Ishikawa (cell line): ENCODE data around the gene LRGUK.

ENCODE experiments used
- CEBPB ChIP-seq: IDR thresholded peaks from 2 replicates; pipeline ENCODE4 v1.6.1; 2012
- CREB1 ChIP-seq: IDR thresholded peaks from 2 replicates; pipeline ENCODE4 v1.6.1; 2012; ENCODE audit warnings: low read depth
- EGR1 ChIP-seq: IDR thresholded peaks from 2 replicates; pipeline ENCODE4 v1.6.1; 2012
- EP300 ChIP-seq: IDR thresholded peaks from 2 replicates; pipeline ENCODE4 v1.6.1; 2012; ENCODE audit warnings: borderline replicate concordance
- FOXM1 ChIP-seq: IDR thresholded peaks from 2 replicates; pipeline ENCODE4 v1.6.1; 2012; ENCODE audit warnings: low read depth, borderline replicate concordance
- NFIC ChIP-seq: IDR thresholded peaks from 2 replicates; pipeline ENCODE4 v1.6.1; 2012
- RAD21 ChIP-seq: IDR thresholded peaks from 2 replicates; pipeline ENCODE4 v1.6.1; 2012; ENCODE audit warnings: low read depth
- TAF1 ChIP-seq: IDR thresholded peaks from 2 replicates; pipeline ENCODE4 v1.6.1; 2012; ENCODE audit warnings: low read depth, mild to moderate bottlenecking
- TCF12 ChIP-seq: IDR thresholded peaks from 2 replicates; pipeline ENCODE4 v1.6.1; 2012; ENCODE audit warnings: low read depth
- TEAD4 ChIP-seq: IDR thresholded peaks from 2 replicates; pipeline ENCODE4 v1.6.1; 2012
- YY1 ChIP-seq: IDR thresholded peaks from 2 replicates; pipeline ENCODE4 v1.6.1; 2012; ENCODE audit warnings: low read depth
- ZBTB7A ChIP-seq: IDR thresholded peaks from 2 replicates; pipeline ENCODE4 v1.6.1; 2012; ENCODE audit warnings: low read depth
- TF ChIP-seq, protein P1 (sequence below): IDR thresholded peaks from 2 replicates; pipeline ENCODE4 v1.6.1; 2012
- TF ChIP-seq, protein P2 (sequence below): IDR thresholded peaks from 2 replicates; pipeline ENCODE4 v1.6.1; 2012
- TF ChIP-seq, protein P3 (sequence below): IDR thresholded peaks from 2 replicates; pipeline ENCODE4 v1.6.1; 2012; ENCODE audit warnings: low read depth, mild to moderate bottlenecking

The LRGUK gene

DNA sequence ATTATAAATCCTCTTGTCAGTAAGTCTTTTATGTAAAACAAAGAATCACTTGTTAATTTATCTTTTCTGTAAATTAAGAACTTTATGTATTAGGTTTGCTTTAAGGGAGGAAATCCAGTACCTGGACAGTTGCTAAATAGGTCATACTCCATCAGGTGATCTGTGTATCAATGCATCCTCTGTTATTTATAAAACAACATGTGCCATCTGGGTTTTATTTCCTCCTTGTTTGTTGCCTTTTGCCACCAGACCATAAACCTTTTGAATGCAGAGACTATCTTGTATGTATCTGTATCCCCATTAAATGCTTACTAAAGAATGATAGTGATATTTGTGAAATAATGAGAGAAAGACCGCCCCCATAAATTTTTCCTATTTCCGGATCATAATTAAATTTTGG is 119.6 kb downstream of the LRGUK start:
- TF ChIP-seq, protein P1, sequence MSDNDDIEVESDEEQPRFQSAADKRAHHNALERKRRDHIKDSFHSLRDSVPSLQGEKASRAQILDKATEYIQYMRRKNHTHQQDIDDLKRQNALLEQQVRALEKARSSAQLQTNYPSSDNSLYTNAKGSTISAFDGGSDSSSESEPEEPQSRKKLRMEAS: no peak
- no peak for TF ChIP-seq TAF1
- no peak for TF ChIP-seq EP300
- TF ChIP-seq CREB1: no peak
- no peak for TF ChIP-seq TEAD4
- TF ChIP-seq NFIC: no peak
- TF ChIP-seq YY1: no peak
- no peak for TF ChIP-seq FOXM1
- no peak for TF ChIP-seq EGR1
- no peak for TF ChIP-seq ZBTB7A
- TF ChIP-seq TCF12: no peak
- no peak for TF ChIP-seq CEBPB
- TF ChIP-seq, protein P2, sequence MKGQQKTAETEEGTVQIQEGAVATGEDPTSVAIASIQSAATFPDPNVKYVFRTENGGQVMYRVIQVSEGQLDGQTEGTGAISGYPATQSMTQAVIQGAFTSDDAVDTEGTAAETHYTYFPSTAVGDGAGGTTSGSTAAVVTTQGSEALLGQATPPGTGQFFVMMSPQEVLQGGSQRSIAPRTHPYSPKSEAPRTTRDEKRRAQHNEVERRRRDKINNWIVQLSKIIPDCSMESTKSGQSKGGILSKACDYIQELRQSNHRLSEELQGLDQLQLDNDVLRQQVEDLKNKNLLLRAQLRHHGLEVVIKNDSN: no peak

DNA sequence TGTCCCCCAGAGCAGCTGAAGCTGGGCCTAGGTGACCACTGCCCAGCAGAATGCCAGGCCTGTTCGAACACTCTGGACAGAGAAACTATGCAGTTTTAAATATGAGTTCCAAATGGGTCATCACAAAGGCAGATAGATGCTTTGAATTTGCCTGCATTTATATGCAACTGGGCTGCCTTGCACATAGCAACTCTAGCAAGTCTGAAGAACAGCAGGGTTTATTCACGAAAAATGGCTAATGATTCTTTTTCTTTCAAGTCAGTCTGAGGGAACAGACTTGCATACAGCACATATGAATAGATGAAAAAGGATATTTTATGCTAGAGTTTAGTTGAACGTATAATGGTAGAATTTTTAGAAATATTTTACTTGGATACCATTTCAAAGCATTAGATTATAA is 121.1 kb downstream of the LRGUK start:
- TF ChIP-seq YY1 (no peak), TCF12 (no peak), CREB1 (no peak), EGR1 (no peak), NFIC (no peak), FOXM1 (no peak), ZBTB7A (no peak), CEBPB (no peak), TEAD4 (no peak), RAD21 (no peak), EP300 (no peak), TAF1 (no peak)
- TF ChIP-seq, protein P3, sequence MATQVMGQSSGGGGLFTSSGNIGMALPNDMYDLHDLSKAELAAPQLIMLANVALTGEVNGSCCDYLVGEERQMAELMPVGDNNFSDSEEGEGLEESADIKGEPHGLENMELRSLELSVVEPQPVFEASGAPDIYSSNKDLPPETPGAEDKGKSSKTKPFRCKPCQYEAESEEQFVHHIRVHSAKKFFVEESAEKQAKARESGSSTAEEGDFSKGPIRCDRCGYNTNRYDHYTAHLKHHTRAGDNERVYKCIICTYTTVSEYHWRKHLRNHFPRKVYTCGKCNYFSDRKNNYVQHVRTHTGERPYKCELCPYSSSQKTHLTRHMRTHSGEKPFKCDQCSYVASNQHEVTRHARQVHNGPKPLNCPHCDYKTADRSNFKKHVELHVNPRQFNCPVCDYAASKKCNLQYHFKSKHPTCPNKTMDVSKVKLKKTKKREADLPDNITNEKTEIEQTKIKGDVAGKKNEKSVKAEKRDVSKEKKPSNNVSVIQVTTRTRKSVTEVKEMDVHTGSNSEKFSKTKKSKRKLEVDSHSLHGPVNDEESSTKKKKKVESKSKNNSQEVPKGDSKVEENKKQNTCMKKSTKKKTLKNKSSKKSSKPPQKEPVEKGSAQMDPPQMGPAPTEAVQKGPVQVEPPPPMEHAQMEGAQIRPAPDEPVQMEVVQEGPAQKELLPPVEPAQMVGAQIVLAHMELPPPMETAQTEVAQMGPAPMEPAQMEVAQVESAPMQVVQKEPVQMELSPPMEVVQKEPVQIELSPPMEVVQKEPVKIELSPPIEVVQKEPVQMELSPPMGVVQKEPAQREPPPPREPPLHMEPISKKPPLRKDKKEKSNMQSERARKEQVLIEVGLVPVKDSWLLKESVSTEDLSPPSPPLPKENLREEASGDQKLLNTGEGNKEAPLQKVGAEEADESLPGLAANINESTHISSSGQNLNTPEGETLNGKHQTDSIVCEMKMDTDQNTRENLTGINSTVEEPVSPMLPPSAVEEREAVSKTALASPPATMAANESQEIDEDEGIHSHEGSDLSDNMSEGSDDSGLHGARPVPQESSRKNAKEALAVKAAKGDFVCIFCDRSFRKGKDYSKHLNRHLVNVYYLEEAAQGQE: no peak
- TF ChIP-seq, protein P1: no peak

DNA sequence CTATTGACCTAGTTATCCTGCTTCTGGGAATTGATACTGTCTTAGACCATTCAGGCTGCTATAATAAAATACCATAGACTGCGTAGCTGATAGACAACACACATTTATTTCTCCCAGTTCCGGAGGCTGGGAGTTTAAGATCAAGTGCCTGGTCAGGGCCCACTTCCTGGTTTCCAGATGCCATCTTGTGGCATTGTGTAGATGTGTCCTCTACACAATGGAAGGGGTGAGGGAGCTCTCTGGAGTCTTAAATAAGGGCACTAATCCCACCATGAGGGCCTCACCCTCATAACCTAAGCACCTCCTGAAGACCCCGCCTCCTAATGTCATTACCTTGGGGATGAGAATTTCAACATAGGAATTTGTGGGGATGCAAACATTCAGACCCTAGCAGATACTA is 127.2 kb downstream of the LRGUK start:
- TF ChIP-seq, protein P1: no peak
- TF ChIP-seq EP300: no peak
- TF ChIP-seq EGR1: no peak
- TF ChIP-seq TEAD4: no peak
- TF ChIP-seq, protein P2: no peak
- peak; percentile 38 for TF ChIP-seq RAD21

DNA sequence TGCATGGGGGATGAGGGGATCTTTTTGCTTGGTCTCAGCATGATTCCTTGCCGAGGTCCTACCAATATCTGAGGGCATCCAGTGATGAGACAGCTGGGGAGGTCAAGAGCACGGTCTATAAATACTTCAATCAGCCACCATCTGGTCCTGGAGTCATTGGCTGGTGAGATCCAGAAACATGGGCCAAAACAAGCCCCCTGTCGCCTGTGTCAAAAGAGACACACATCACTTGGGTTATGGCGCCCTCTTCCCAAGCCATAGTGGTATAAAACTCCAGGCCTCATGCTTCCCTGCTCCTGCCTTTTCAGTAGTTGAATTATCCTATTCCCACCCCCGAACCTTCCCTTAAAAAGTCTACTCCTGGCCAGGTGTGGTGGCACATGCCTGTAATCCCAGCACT is 128.7 kb downstream of the LRGUK start:
- TF ChIP-seq CREB1 (no peak), TCF12 (no peak), RAD21 (no peak), NFIC (no peak), ZBTB7A (no peak), TEAD4 (no peak), TAF1 (no peak), CEBPB (no peak), EGR1 (no peak), EP300 (no peak), FOXM1 (no peak), YY1 (no peak)
- TF ChIP-seq, protein P3: no peak
- TF ChIP-seq, protein P1: no peak
- TF ChIP-seq, protein P2: no peak

DNA sequence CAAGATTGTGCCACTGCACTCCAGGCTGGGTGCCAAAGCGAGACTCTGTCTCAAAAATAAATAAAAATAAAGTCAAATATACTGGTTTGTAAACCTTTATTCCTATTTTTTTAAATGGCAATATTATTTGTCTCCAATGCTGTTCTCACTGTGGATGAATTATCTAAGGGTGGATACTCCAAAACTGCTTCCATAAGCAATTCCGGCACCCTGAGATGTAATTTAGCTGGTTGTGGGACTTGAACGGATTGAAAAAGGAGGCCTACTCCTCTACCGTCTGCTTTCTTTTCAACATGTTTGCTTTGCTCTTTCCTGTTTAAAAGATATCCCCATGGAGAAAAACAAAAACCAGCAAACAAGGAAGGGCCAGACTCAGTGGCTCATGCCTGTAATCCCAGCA is 135.2 kb downstream of the LRGUK start:
- TF ChIP-seq TEAD4 (no peak), YY1 (no peak), EGR1 (no peak), ZBTB7A (no peak), NFIC (no peak), TAF1 (no peak), EP300 (no peak), CREB1 (no peak)
- TF ChIP-seq, protein P2: no peak
